Lower leg skin (tissue), 4 donors: ENCODE measurements around the gene CA5A. TPM values are rescaled to one million over a fixed set of nuclear protein-coding genes. Genes with fewer than 3 reads are reported as not detected.

Experiments
- DNase-seq, 2 donors: peaks; one replicate each; pipeline ENCODE4 v3.0.0-alpha.2; 2019; ENCODE audit warnings: low spot score in 2 of 2
- H3K4me3 ChIP-seq: fragments of 200-600 bp; sonication (generic); 2 replicates; pipeline ENCODE4 v1.5.1; 2017; ENCODE audit warnings: mild to moderate bottlenecking, low read depth; ENCODE audit not compliant: poor library complexity, severe bottlenecking
- CTCF ChIP-seq, 3 donors: fragments of 450-650 bp; IDR thresholded peaks; one replicate each; pipeline ENCODE4 v1.5.1; 2016; ENCODE audit warnings: antibody characterized with exemption in 3 of 3, mild to moderate bottlenecking in 3 of 3, moderate library complexity in 2 of 3
- POLR2A ChIP-seq, 2 donors: fragments of 450-650 bp; IDR thresholded peaks; one replicate each; pipeline ENCODE4 v1.6.1; 2016 to 2017; ENCODE audit warnings: antibody characterized with exemption in 2 of 2, mild to moderate bottlenecking in 1 of 2, moderate library complexity in 1 of 2
- WGBS, 2 donors: methylation state at CpG; one replicate each; pipeline ENCODE4 v1.1.5; 2018; 5-methylcytosine and 5-hydroxymethylcytosine counted together
- intact Hi-C: fragments of 100-400 bp; cut with DNase I; formaldehyde crosslinking; loops from one replicate; pipeline ENCODE4 v1.15.0; 2023; ENCODE audit warnings: low total_unique reads
- total RNA-seq, 4 donors: library from RNA; depleted of rRNA; stranded (reverse); fragments of >200 nt; gene quantifications; one replicate each; pipeline ENCODE4 v1.1.0, GENCODE V29; 2016

Gene CA5A
- total RNA-seq, 4 donors from 2014 or later = not detected

GRCh38 chr16:87846705-87847466, 89.4 kb downstream of the CA5A start:
- intact Hi-C loops = no loop called here
- WGBS, 2 donors = 85 to 89% methylated on average over 20 to 23 of the region's 25 CpGs
- H3K4me3 ChIP-seq = no peak overlapping the region
- TF ChIP-seq POLR2A (IDR thresholded peaks at IDR 0.05) (no peak), CTCF (IDR thresholded peaks at IDR 0.05) (no peak)
- DNase-seq = no peak

GRCh38 chr16:87845807-87846619, 90.3 kb downstream of the CA5A start:
- TF ChIP-seq POLR2A (IDR thresholded peaks at IDR 0.05) (no peak), CTCF (IDR thresholded peaks at IDR 0.05) (no peak)
- H3K4me3 ChIP-seq = no peak overlapping the region
- DNase-seq = no peak

GRCh38 chr16:87845213-87845612, 91.1 kb downstream of the CA5A start:
- no peak overlapping the region for H3K4me3 ChIP-seq
- DNase-seq = no peak
- intact Hi-C loops = no loop called here
- WGBS, 2 donors = 94 to 99% methylated on average over 12 to 13 of the region's 13 CpGs
- TF ChIP-seq POLR2A (IDR thresholded peaks at IDR 0.05) = no peak

More at GRCh38 chr16:87845807-87846619, 90.3 kb downstream of the CA5A start:
- WGBS, 2 donors = 81 to 83% methylated on average over 27 to 28 of the region's 31 CpGs
- intact Hi-C loops = no loop called here

GRCh38 chr16:87844809-87845208, 91.5 kb downstream of the CA5A start:
- no peak for DNase-seq
- WGBS, 2 donors = 87% methylated on average over 13 of the region's 13 CpGs
- intact Hi-C loops = no loop called here
- TF ChIP-seq POLR2A (IDR thresholded peaks at IDR 0.05) (no peak), CTCF (IDR thresholded peaks at IDR 0.05) (no peak)
- H3K4me3 ChIP-seq = no peak overlapping the region

- TF ChIP-seq POLR2A (IDR thresholded peaks at IDR 0.05) = no peak
- intact Hi-C loops = no loop called here
- WGBS, 2 donors = 73 to 78% methylated on average over 29 of the region's 30 CpGs
- DNase-seq = no peak
- no peak overlapping the region for H3K4me3 ChIP-seq
Observed at GRCh38 chr16:87844120-87844733, 92.1 kb downstream of the CA5A start.

GRCh38 chr16:87843678-87844105, 92.6 kb downstream of the CA5A start:
- no peak for TF ChIP-seq CTCF (IDR thresholded peaks at IDR 0.05)
- no peak for TF ChIP-seq POLR2A (IDR thresholded peaks at IDR 0.05)
- 73 to 86% methylated on average over 10 to 12 of the region's 17 CpGs for WGBS, 2 donors
- no peak overlapping the region for H3K4me3 ChIP-seq
- no peak for DNase-seq
- intact Hi-C loops = no loop called here
